ENCODE data around the gene GJB3. TPM values are rescaled to one million over a fixed set of nuclear protein-coding genes. Genes with fewer than 3 reads are reported as not detected.
A peak's percentile ranks its signal among the peaks of the same experiment; 100 is the strongest.

The GJB3 gene
- polyA plus RNA-seq, 1 donor (not counting 4 experiments of a cell fraction or from before 2014, with no cell fraction given) = 133 TPM

DNA sequence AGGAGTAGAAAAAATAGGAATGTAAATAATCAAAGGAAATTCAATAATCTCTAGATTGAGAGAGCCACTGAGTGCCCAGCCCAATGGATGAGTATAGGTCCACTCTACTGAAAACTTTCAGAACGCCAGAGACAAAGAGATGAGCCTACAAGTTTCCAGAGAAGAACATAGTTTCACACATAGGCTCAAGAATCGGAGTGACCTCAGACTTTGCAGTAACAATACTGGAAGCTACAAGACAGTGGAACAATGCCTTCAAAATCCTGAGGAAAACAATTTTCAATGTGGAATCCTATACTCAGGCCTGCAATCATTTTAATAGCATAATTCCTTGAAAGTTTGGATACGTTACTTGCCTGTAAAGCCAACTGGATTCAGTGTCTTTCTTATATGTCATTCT lies 22.8 kb downstream of the GJB3 start:
- no peak for DNase-seq (ENCODE audit: low read depth, low spot score)
- Histone ChIP-seq H3K4me1 (ENCODE audit: control insufficient read depth, extremely low read depth, insufficient read depth, low read length) (peaks cover 7% of the 10 kb centered on the region), H2AFZ (ENCODE audit: control insufficient read depth, low read length) (no peak overlapping the region), H3K9me1 (ENCODE audit: control insufficient read depth, extremely low read depth, insufficient read depth, low read length) (no peaks in the 10 kb centered on the region), H3K4me2 (ENCODE audit: control insufficient read depth, extremely low read depth, insufficient read depth, low read depth, low read length) (no peak overlapping the region), H3K9ac (ENCODE audit: control insufficient read depth, extremely low read depth, insufficient read depth, low read length) (no peak overlapping the region), H3K79me2 (ENCODE audit: control insufficient read depth, insufficient read depth, low read length) (no peaks in the 10 kb centered on the region), H3K27me3 (ENCODE audit: control insufficient read depth, extremely low read depth, insufficient read depth, low read length) (no peaks in the 10 kb centered on the region), H3K36me3 (ENCODE audit: control insufficient read depth in 2 of 2, extremely low read depth in 1 of 2, insufficient read depth in 2 of 2, low read length in 2 of 2) (no peaks in the 10 kb centered on the region), H3K4me3 (ENCODE audit: control insufficient read depth in 2 of 3, extremely low read depth in 1 of 3, insufficient read depth in 2 of 3, low read depth in 1 of 3, low read length in 3 of 3) (no peak overlapping the region), H3K27ac (ENCODE audit: control insufficient read depth, insufficient read depth, low read length) (no peak overlapping the region), H4K20me1 (ENCODE audit: control insufficient read depth, extremely low read depth, insufficient read depth, low read length) (no peaks in the 10 kb centered on the region), H3K9me3 (ENCODE audit: control insufficient read depth, low read depth, low read length) (no peaks in the 10 kb centered on the region)
- TF ChIP-seq, protein P1, sequence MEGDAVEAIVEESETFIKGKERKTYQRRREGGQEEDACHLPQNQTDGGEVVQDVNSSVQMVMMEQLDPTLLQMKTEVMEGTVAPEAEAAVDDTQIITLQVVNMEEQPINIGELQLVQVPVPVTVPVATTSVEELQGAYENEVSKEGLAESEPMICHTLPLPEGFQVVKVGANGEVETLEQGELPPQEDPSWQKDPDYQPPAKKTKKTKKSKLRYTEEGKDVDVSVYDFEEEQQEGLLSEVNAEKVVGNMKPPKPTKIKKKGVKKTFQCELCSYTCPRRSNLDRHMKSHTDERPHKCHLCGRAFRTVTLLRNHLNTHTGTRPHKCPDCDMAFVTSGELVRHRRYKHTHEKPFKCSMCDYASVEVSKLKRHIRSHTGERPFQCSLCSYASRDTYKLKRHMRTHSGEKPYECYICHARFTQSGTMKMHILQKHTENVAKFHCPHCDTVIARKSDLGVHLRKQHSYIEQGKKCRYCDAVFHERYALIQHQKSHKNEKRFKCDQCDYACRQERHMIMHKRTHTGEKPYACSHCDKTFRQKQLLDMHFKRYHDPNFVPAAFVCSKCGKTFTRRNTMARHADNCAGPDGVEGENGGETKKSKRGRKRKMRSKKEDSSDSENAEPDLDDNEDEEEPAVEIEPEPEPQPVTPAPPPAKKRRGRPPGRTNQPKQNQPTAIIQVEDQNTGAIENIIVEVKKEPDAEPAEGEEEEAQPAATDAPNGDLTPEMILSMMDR (optimal IDR thresholded peaks at IDR 0.05 in 1 of 3, IDR thresholded peaks at IDR 0.05 in 1 of 3, conservative IDR thresholded peaks at IDR 0.05 in 1 of 3; ENCODE audit: extremely low read depth in 1 of 3, insufficient read depth in 2 of 3, low read length in 3 of 3) = no peak
- no peak for TF ChIP-seq EZH2 (IDR thresholded peaks at IDR 0.05; ENCODE audit: low read length)
- dilution Hi-C loops (cut with MboI; ENCODE audit: extremely low pct_ligation_motif_present, low sequenced_read_pairs) = no loop called here
- FAIRE-seq = no peak

DNA sequence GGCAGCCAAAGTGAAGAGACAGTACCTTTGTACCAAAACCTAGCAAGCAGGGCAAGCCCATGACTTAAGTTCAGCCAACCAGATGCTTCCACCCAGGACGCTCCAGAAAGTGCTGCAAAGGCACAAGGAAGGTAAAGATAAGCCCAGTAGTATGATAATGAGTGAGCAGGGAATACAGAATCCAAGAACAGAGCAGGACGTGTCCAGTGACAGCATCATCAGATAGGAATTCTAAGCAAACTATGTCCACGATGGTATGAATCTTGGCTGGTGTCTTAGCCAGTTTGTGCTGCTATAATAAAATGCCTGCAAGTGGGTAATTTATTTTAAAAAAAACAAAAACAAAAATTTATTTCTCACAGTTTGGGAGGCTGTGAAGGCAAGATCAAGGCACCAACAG lies 25.4 kb downstream of the GJB3 start:
- no peaks in the 10 kb centered on the region for H3K79me2 ChIP-seq (ENCODE audit: control insufficient read depth, insufficient read depth, low read length)
- no peak overlapping the region for H3K4me2 ChIP-seq (ENCODE audit: control insufficient read depth, extremely low read depth, insufficient read depth, low read depth, low read length)
- no peak overlapping the region for H3K27ac ChIP-seq (ENCODE audit: control insufficient read depth, insufficient read depth, low read length)
- no peaks in the 10 kb centered on the region for H3K9me1 ChIP-seq (ENCODE audit: control insufficient read depth, extremely low read depth, insufficient read depth, low read length)
- no peak overlapping the region for H3K9ac ChIP-seq (ENCODE audit: control insufficient read depth, extremely low read depth, insufficient read depth, low read length)
- FAIRE-seq (peak; percentile 65), DNase-seq (ENCODE audit: low read depth, low spot score) (no peak)
- H3K9me3 ChIP-seq (ENCODE audit: control insufficient read depth, low read depth, low read length) = no peaks in the 10 kb centered on the region
- TF ChIP-seq, protein P1 (optimal IDR thresholded peaks at IDR 0.05 in 1 of 3, IDR thresholded peaks at IDR 0.05 in 1 of 3, conservative IDR thresholded peaks at IDR 0.05 in 1 of 3; ENCODE audit: extremely low read depth in 1 of 3, insufficient read depth in 2 of 3, low read length in 3 of 3) = no peak
- TF ChIP-seq EZH2 (IDR thresholded peaks at IDR 0.05; ENCODE audit: low read length) = no peak
- no peak overlapping the region for H3K4me3 ChIP-seq (ENCODE audit: control insufficient read depth in 2 of 3, extremely low read depth in 1 of 3, insufficient read depth in 2 of 3, low read depth in 1 of 3, low read length in 3 of 3)
- H3K36me3 ChIP-seq (ENCODE audit: control insufficient read depth in 2 of 2, extremely low read depth in 1 of 2, insufficient read depth in 2 of 2, low read length in 2 of 2) = no peaks in the 10 kb centered on the region
- no peak overlapping the region for H2AFZ ChIP-seq (ENCODE audit: control insufficient read depth, low read length)
- dilution Hi-C loops (cut with MboI; ENCODE audit: extremely low pct_ligation_motif_present, low sequenced_read_pairs) = no loop called here
- peaks cover 7% of the 10 kb centered on the region for H3K4me1 ChIP-seq (ENCODE audit: control insufficient read depth, extremely low read depth, insufficient read depth, low read length)
- no peaks in the 10 kb centered on the region for H3K27me3 ChIP-seq (ENCODE audit: control insufficient read depth, extremely low read depth, insufficient read depth, low read length)
- H4K20me1 ChIP-seq (ENCODE audit: control insufficient read depth, extremely low read depth, insufficient read depth, low read length) = no peaks in the 10 kb centered on the region

Measured in keratinocyte (primary cell).